Heart left ventricle (tissue), 13 donors: Measurements from ENCODE around the gene CADPS2.

Experiments
- CTCF ChIP-seq, 12 donors: fragments of 200-600 bp; sonication (generic) in 4 of 12; IDR thresholded peaks; one replicate each; pipeline versions ENCODE4 v1.5.0 to v1.8.0; 2018 to 2022; ENCODE audit warnings: antibody characterized with exemption in 12 of 12, mild to moderate bottlenecking in 5 of 12
- POLR2A ChIP-seq, 2 donors: fragments of 450-650 bp; IDR thresholded peaks; one replicate each; pipeline ENCODE4 v1.6.1; 2017; ENCODE audit warnings: antibody characterized with exemption in 2 of 2, mild to moderate bottlenecking in 2 of 2, moderate library complexity in 2 of 2
- donor health status: ischemic (EF 13 %, LVEDD 7.1; RV severe dilation, severe dysfunction).
- donor health status: DM: no; HTN: yes; CAD: no.
- donor health status: DM: no; HTN: no; CAD: no.
- donor health status: ischemic (EF 25% LVEDD 6.9; RV normal size, moderate dysfunction).
- donor health status: ischemic (EF 25% LVEDD 5.7; RV mildly dilated, moderate dysfunction).
- donor health status: ischemic (EF 35%, LVEDD 5.7; RV mildly dilated, moderate dysfunction).
- donor health status: nonischemic (EF 11% LVEDD 7.7; RV severe dilation, severe dysfunction).
- donor health status: DM: yes; HTN: yes; CAD: no.
- donor health status: PGD.
- donor health status: ischemic (EF 29% LVEDD 5.4; RV normal size, mild dysfunction).
- donor health status: nonischemic (EF 23%, LVEDD 6.1; RV moderate dilation, normal function).

GRCh38 chr7:122626785-122627184, 259.5 kb downstream of the CADPS2 start:
- no peak for TF ChIP-seq CTCF (IDR thresholded peaks at IDR 0.05)
- no peak for TF ChIP-seq POLR2A (IDR thresholded peaks at IDR 0.05)
